Measurements from ENCODE around the gene ACTG2.
A peak's percentile ranks its signal among the peaks of the same experiment; 100 is the strongest.

Gene ACTG2

DNA sequence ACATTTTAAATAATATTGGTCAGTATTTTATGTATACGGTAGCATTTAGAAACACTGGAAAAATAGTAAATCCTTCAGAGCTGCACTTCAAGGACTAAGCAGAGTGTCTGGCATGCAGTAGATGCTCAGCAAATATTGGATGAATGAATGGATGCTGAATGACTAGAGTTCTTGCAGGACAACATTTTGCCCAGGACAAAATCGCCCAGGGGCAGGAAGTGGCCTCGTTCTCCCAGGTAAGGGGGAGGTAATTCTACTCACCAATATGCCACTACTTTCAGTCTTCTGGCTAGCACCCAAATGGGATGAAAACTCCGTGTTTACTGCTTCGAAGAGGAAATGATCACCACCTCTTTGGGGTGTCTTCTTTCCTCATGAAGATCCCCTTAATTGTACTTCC lies 29.9 kb downstream of the ACTG2 start:
- no peak for DNase-seq (ENCODE audit: low read depth, low spot score)
- CTCF ChIA-PET = no interaction called here
- TF ChIP-seq, protein P1, sequence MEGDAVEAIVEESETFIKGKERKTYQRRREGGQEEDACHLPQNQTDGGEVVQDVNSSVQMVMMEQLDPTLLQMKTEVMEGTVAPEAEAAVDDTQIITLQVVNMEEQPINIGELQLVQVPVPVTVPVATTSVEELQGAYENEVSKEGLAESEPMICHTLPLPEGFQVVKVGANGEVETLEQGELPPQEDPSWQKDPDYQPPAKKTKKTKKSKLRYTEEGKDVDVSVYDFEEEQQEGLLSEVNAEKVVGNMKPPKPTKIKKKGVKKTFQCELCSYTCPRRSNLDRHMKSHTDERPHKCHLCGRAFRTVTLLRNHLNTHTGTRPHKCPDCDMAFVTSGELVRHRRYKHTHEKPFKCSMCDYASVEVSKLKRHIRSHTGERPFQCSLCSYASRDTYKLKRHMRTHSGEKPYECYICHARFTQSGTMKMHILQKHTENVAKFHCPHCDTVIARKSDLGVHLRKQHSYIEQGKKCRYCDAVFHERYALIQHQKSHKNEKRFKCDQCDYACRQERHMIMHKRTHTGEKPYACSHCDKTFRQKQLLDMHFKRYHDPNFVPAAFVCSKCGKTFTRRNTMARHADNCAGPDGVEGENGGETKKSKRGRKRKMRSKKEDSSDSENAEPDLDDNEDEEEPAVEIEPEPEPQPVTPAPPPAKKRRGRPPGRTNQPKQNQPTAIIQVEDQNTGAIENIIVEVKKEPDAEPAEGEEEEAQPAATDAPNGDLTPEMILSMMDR (IDR thresholded peaks at IDR 0.05; ENCODE audit: insufficient read depth, low read length, missing control alignments) = no peak
- no peak overlapping the region for H3K4me3 ChIP-seq (ENCODE audit: low read depth, low read length)
- POLR2A ChIA-PET = no interaction called here

DNA sequence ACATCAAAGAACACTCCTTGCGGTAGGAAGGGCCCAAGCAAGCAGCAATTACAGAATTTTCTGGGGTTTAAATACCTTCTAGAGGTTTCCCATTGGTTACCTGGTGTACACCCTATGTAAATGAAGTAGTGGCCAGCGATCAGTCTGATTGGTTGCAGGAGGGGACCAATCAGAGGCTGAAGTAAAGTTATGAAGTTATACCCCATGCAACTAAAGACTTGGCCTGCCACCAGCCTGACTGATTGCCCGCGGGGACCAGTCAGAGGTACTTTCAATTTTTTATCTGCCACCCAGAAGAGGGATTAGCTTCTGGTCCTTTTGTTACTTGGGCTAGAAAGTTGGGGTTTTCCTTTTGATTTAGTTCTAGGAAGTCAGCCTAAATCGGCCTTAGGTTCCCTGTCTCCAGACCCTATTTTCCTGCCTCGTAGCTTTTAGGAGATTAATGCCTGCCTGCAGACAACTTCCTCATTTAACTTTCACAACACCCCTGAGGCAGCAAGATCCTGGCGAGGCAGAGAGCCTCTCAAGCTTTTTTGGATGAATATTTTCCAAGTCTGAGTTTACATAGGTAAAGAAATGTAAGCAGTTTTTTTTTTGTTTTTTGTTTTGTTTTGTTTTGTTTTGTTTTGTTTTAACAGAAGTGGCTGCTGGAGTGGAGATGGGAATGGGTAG lies 32.4 kb downstream of the ACTG2 start:
- ChIA-PET CTCF (no interaction called here), POLR2A (no interaction called here)
- DNase-seq (ENCODE audit: low read depth, low spot score) = no peak
- TF ChIP-seq, protein P1 (IDR thresholded peaks at IDR 0.05; ENCODE audit: insufficient read depth, low read length, missing control alignments) = no peak
- no peak overlapping the region for H3K4me3 ChIP-seq (ENCODE audit: low read depth, low read length)

DNA sequence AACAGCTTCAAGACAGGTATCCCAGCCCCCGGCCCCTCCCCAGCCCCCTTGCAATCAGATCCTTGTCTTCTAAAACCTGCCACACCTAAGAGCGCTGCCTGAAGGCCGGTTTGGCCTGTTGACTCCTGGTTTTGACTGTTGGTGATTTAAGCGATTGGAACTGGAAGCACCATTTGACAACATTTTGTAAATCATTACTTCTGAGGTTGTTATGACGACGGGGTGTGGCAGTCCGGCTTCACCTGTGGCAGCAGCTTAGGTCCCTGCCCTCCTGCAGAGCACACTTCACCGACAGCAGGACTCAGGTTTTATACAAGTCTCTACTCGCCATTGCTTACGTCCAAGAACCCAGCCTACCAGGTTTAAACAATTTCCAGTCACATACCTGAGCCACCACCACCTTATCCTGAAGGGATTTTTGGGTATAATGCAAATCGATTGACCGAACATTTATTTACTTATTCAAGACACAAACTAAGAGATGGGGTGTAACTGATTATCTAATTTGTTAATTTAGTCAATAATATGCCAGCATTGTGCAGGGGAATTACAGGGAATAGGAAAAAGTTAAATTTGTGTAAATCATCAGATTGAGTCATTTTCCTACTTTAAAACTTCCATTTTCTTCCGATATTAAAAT lies 33.2 kb downstream of the ACTG2 start:
- POLR2A ChIA-PET = no interaction called here
- TF ChIP-seq, protein P1 (IDR thresholded peaks at IDR 0.05; ENCODE audit: insufficient read depth, low read length, missing control alignments) = no peak
- no peak for DNase-seq (ENCODE audit: low read depth, low spot score)

DNA sequence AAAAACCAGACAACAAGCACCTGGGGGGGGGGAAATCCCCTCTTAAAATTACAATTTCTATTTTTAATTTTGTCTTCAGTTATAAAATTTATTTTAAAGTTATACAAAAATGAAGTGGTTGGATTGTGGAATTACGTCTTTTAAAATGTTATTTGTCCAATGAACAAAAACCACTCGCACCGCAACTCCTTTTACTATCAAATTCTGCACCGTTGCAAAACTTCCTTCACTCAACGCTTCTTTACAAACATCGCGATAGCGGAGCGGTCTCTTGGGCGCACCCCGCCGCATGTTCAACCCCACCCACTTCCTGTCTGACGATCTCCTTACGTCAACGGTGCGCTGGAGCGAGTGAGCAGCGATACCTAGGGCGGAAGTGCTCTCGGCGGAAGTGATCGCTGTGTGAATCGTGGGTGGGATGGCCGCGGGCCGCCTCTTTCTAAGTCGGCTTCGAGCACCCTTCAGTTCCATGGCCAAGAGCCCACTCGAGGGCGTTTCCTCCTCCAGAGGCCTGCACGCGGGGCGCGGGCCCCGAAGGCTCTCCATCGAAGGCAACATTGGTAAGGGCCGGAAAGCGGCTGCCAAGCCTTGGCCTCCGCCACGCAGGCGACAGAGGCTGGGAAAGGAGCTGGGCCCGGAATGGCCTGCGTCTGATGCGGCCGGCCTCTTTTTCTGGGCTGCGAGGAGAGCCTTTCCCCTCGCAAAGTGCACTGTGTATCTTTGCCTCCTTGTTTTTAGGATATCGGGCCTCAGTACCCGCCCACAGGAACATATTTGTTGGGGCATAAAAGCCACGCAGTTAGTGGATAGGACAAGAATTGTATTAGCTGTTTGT lies 33.9 kb downstream of the ACTG2 start, which contains the start of gene DGUOK:
Gene DGUOK, plus strand, starts transcription at position 388 of the 835 bp plus-strand sequence. Its CDS starts 31 bp downstream, at position 419.
- POLR2A ChIA-PET = interaction anchor here (0.6 to 1.3 kb wide), 4 partner anchors 12 to 56 kb away, joined by 3 to 5 read pairs (median 4); no protein-coding TSS in a partner anchor
- TF ChIP-seq, protein P1 (IDR thresholded peaks at IDR 0.05; ENCODE audit: insufficient read depth, low read length, missing control alignments) = no peak
- DNase-seq (ENCODE audit: low read depth, low spot score) = peak; percentile 95
- CTCF ChIA-PET = interaction anchor here (0.7 kb wide), 1 partner anchor 10 kb away, joined by 3 read pairs; no protein-coding TSS in a partner anchor
- H3K4me3 ChIP-seq (ENCODE audit: low read depth, low read length) = peak within 1 kb of the TSS; percentile 96

More for the DNA sequence above, 33.2 kb downstream of the ACTG2 start:
- CTCF ChIA-PET = no interaction called here
- H3K4me3 ChIP-seq (ENCODE audit: low read depth, low read length) = peak overlapping the region; percentile 96

DNA sequence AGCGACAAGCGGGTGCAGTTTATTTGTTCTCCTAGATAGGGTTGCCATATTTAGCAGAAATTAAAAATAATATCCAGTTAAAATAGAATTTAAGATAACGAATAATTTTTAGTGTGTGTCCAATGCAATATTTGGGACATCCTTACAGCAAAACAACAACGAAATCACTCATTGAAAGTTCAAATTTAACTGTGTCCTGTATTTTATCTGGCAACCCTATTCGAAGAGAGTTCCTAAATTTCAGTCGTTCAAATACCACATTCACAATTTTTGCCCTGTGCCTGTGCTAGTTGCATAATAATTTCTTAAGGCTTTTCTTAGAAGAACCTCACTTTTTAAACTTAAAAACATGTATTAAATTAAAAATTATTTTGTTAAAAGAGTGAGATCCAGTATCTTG lies 34.5 kb downstream of the ACTG2 start:
- DNase-seq (ENCODE audit: low read depth, low spot score) = no peak
- ChIA-PET CTCF (interaction anchor here (0.7 kb wide), 1 partner anchor 10 kb away, joined by 3 read pairs; no protein-coding TSS in a partner anchor), POLR2A (interaction anchor here (0.6 to 1.3 kb wide), 3 partner anchors 12 to 57 kb away, joined by 3 to 5 read pairs (median 4); no protein-coding TSS in a partner anchor)
- H3K4me3 ChIP-seq (ENCODE audit: low read depth, low read length) = peak overlapping the region; percentile 96
- TF ChIP-seq, protein P1 (IDR thresholded peaks at IDR 0.05; ENCODE audit: insufficient read depth, low read length, missing control alignments) = no peak

All from AG04449 (cell line).